Measurements from ENCODE around the gene EIF5AL1.
"Not testable (repeated sequence)": the region's sequence is repeated elsewhere in the genome, so short reads cannot be mapped to it uniquely, and the experiment has no call there.

EIF5AL1 gene

GRCh38 chr10:79509306-79509933 is 2.9 kb upstream of the EIF5AL1 start:
- not testable (repeated sequence) for DNase-seq (ENCODE audit: low spot score)

- not testable (repeated sequence) for DNase-seq (ENCODE audit: low spot score)
Observed at GRCh38 chr10:79509934-79510508, 2.3 kb upstream of the EIF5AL1 start.

DNA sequence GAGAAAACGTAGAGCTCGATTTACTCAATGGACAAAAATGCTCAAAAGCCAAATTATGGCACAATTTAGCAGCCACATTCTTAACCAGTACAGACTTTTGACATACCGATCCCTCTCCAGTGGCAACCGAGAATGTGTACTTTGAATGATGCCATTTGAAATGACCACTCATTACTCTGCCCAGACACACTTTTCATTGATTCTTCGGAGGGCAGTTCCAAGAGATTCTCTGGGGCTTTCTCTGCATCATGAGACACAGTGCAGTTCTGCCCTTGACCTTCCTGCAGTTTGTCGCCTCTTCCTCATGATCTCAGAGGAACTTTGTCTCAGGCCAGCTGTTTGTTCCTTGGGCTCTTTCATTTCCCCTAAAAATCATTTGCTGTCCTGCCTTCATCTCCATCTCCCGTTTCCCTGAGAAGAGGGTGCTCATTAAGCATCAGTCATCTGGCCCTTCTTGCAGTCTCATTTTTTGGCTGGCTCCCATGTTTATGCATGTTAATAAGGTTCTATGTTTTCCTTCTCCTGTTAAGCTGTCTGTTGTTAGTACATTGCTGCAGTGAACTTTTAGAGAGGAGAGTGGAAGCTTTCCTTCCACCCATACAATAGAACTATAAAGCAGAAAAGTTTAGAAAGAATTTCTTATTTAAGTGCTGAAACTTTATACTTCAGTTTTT is 4.3 kb downstream of the EIF5AL1 start:
- not testable (repeated sequence) for DNase-seq (ENCODE audit: low spot score)

DNA sequence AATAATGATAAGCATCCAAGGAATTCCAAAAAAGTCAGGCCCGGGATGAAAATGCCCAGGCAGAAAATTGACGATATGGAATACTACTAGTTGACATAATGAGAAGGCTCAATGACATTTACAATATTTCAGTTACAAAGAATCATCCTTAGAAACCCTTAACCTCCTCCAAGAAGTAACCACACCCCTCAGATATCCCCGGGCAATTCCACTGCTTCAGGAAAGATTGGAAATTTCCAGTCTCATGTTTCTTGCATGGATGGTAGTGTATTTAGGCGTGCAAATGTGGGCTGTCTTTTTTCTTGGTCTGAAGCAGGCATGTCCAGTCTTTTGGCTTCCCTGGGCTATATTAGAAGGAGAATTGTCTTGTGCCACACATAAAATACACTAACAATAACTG is 5.2 kb downstream of the EIF5AL1 start:
- not testable (repeated sequence) for DNase-seq (ENCODE audit: low spot score)

DNA sequence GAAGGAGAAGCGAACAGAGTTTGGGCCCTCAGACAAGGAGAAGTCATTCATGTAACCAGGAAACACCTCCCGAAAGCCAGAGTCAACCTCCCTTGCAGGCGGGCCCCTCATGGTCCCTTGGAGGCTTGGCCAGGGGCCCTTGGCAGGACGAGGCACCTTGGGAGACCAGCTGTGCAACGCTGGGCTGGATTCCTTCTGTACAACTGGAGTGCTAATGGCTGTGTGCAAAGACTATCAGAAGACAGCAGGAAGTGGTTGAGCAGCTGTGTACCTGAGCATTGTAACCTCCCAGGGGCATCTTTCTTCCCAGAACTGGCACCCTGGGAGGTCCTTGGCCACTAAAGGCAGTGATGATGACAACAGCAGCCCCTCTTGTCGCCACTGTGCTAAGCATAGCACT is 9.4 kb downstream of the EIF5AL1 start:
- not testable (repeated sequence) for DNase-seq (ENCODE audit: low spot score)

- not testable (repeated sequence) for DNase-seq (ENCODE audit: low spot score)
Observed at GRCh38 chr10:79522464-79522863, 10.1 kb downstream of the EIF5AL1 start.

DNA sequence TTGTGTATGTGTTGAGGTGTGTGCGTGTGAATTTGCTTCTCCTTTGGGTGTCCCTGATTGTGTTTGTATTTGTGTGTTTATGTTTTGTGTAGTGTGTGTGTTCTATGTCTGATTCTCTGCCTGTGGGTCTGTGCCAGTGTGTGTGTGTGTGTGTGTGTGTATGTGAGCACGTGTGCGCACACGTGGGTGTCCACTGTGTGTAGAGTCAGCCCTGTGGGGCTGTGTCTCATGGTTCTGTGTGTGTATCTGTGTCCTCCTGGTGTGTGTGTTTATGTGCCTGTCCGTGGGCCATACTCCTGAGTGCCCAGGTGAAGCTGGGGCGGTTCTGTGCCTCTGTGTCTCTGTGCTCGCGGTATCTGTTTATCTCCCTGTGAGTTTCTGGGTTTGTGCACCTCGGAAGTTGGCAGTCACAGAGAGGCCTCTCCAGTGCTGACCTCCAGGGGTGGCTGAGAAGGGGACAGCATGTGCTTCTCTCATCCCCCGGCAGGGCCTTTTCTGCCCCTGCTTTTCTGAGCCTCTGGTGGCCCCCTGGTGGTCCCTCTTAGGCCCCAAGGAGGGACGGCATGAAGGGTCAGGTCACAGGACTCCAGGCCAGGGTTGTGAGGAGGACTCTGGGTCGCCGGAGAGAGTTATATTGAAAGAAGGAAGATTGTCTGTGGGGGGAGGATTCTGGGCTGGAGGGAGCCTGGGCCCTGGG is 11.0 kb downstream of the EIF5AL1 start:
- not testable (repeated sequence) for DNase-seq (ENCODE audit: low spot score)

DNA sequence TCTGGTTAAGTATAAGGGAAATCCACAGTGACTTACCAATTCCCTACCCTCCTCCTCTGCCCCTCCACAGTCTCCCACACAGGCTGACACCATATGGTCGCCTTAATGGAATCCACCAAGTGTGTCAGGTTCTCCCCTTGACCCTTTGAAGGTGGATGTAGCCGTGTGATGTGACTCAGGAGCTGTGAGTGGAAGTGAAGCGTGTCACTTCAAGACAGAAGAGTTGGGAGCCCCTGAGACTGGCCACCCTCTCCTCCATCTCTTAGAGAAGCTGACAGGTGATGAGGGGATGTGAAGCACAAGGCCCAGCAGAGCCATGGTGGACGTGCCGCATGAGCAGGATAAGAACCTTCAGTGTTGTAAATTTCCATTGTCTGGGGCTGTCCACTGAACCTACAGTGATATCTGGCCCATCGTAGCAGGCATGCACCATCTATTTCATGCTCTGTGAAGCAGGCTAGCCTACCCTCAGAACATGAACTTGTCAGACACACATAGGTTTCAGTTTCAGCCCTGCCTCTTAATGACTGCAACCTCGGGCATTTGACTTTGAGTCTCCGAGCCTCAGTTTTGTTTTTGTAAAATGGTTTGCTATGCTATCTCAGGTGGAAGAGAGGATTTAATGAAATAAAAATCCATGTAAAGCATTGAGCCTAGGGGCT is 12.8 kb downstream of the EIF5AL1 start:
- not testable (repeated sequence) for DNase-seq (ENCODE audit: low spot score)

- DNase-seq (ENCODE audit: low spot score), result not testable (repeated sequence)
Observed at GRCh38 chr10:79528261-79528660, 15.9 kb downstream of the EIF5AL1 start.

GRCh38 chr10:79533142-79533902 is 21.0 kb downstream of the EIF5AL1 start:
- DNase-seq (ENCODE audit: low spot score), result not testable (repeated sequence)

DNA sequence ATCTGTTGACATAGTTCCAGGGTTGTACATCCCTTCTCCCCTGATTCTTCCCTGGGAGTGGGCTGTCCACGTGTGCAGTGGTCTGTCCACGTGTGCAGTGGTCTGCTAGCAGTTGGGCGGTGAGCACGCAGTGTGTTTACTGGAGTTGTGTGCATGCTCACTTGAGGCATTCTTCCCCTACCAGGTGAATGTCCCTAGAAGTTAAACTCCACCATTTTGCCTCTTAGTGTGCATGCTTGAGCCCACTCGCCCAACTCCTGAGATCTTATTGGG is 21.5 kb downstream of the EIF5AL1 start:
- DNase-seq (ENCODE audit: low spot score), result not testable (repeated sequence)

DNA sequence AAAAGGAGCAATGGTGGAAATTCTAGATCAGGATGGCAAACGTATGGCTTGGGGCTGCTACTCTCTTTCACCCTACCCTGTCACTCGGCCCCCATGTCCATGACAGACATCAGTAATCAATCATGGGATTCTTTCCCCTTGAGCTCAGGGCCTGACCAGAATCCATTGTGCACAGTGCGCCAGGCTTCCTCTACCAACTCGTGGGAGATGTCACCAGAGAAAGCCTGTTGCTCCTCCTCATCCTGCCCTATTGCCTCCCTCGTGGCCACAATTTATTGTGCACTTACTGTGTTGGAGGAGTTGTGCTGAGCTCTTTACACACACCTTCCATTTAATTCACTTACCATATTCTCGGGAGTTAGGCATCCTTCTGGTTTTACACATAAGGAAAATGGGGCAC is 26.0 kb downstream of the EIF5AL1 start:
- DNase-seq (ENCODE audit: low spot score), result not testable (repeated sequence)

DNA sequence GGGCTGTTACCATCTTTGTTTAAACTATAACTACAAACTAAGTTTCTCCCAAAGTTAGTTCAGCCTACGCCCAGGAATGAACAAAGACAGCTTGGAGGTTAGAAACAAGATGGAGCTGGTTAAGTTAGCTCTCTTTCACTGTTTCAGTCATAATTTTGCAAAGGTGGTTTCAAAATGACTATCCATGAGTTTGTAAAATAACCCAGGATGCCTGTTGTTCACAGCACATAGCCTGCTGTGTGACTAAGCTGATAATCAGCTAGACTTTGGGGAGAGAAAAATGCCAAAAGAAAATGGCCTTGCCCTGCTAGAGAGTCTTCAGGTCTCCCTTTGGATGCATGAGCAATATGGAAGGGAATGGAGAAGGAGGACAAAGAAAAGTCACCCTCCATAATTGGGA is 28.6 kb downstream of the EIF5AL1 start:
- not testable (repeated sequence) for DNase-seq (ENCODE audit: low spot score)

GRCh38 chr10:79542626-79543025 is 30.3 kb downstream of the EIF5AL1 start:
- no peak for DNase-seq (ENCODE audit: low spot score)

DNA sequence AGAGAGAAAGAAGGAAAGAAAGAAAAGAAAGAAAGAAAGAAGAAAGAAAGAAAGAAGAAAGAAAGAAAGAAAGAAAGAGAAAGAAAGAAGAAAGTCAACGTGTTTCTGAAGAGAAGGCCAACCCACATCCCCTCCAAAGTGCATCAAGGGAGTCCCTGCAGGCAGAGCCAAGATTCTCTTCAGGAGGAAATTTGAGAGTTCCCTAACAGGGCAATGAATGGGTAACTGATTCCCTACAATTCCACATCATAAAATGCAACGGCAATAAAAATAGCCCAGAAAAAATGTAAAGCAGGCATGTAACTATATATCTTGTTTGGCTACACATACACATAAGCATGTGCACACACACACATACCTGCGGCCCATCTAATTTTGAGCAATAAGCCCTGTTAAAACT is 32.1 kb downstream of the EIF5AL1 start:
- DNase-seq (ENCODE audit: low spot score), result not testable (repeated sequence)

DNA sequence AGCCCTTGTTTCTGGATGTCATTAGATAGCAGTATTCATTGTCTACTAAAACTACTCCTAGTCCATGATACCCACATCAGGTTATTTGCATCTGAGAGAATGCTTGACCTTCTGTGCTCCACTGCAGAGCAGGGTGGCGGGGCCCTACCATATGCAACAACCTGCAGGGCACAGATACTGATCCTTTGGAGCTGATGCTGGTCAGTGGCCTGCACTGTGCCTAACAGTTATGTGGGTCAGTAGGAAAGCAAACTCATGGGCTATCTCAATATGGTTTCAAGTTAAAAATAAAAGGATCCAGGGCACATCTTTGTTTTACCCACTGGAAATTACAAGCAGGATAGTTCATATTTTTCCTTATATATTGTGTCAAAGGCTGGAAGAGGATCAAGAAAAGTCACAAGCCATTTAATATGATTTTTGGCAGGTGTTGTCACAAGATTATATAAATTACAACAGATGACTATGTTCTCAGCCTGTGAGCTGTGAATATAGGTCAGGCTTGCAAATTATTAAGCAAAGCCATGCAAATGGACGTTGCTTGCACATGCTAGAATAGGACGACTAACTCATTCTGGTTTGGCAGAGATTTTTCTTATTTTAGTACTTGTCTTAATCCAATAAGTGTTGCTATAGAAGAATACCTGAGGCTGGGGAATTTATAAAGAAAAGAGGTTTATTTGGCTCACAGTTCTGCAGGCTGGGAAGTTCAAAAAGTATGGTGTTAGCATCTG is 32.8 kb downstream of the EIF5AL1 start:
- DNase-seq (ENCODE audit: low spot score), result not testable (repeated sequence)

DNA sequence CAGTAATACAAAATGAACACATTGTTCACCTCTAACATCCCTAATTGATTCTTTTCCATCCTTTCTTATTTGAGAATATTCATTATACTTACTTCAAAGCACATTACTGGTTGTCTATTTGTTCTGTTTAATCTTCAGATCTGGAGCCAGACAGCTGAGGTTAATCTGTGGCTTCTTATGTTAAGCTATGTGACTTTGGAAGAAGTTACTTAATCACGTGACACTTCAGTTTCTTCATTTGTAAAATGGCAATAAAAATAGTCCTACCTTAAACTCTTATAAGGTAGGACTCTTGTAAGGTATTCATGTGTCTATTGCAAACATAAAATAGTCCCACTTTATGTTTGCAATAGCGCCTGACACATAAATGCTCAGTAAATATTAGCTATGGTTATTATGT is 34.8 kb downstream of the EIF5AL1 start:
- not testable (repeated sequence) for DNase-seq (ENCODE audit: low spot score)

- no peak for DNase-seq (ENCODE audit: low spot score)
Observed at GRCh38 chr10:79547973-79548372, 35.6 kb downstream of the EIF5AL1 start.

- DNase-seq (ENCODE audit: low spot score), result no peak
Observed at GRCh38 chr10:79552143-79552542, 39.8 kb downstream of the EIF5AL1 start.

- no peak for DNase-seq (ENCODE audit: low spot score)
Observed at GRCh38 chr10:79555354-79556309, 43.3 kb downstream of the EIF5AL1 start.

Measured in SW480 (cell line).